ENCODE results near the gene MLST8.

DNA sequence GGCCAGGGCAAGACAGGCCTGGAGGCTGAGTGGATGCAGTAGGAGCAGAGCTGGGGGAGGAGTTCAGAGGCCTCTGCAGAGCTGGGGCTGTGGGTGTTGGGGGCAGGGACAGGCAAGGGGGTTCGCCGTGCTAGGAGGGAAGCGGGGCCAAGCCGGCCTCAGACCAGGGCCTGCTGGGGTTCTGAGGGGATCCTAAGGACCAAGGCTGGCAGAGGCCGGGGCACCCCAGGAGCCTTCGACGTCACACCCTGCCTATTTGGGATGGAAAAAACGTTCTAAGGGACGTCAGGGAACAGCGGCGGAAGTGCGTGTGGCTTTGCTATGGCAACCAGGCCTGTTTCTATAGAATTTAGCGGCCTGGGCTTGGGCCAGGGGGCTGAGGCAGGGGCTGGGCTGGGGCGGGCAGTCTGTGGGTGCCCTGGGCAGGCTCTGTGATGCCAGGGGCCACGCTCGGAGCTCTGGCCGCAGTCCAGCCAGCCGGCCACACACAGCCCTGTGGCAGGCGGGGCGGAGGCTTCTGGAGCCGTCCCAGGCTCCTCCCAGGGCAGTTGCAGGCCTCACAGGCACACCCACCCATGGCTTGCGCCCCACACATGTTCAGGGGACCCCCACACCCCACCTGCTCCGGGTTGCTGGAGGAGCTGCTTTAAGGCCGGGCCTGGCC lies 45.9 kb upstream of the MLST8 start:
- no peak for TF ChIP-seq POLR2A (IDR thresholded peaks at IDR 0.05)
- no peak for TF ChIP-seq CTCF (IDR thresholded peaks at IDR 0.05)

Data from thyroid gland (tissue), 4 donors.